HG02943 (cell line): ENCODE results near the gene ANKRD50.

Source experiments
- ATAC-seq: cut with Tn5 transposase; IDR thresholded peaks from one replicate; pipeline ENCODE4 v1.9.1; 2021; ENCODE audit warnings: mild to moderate bottlenecking, low read depth, moderate library complexity; ENCODE audit not compliant: unreplicated experiment

The ANKRD50 gene, protein sequence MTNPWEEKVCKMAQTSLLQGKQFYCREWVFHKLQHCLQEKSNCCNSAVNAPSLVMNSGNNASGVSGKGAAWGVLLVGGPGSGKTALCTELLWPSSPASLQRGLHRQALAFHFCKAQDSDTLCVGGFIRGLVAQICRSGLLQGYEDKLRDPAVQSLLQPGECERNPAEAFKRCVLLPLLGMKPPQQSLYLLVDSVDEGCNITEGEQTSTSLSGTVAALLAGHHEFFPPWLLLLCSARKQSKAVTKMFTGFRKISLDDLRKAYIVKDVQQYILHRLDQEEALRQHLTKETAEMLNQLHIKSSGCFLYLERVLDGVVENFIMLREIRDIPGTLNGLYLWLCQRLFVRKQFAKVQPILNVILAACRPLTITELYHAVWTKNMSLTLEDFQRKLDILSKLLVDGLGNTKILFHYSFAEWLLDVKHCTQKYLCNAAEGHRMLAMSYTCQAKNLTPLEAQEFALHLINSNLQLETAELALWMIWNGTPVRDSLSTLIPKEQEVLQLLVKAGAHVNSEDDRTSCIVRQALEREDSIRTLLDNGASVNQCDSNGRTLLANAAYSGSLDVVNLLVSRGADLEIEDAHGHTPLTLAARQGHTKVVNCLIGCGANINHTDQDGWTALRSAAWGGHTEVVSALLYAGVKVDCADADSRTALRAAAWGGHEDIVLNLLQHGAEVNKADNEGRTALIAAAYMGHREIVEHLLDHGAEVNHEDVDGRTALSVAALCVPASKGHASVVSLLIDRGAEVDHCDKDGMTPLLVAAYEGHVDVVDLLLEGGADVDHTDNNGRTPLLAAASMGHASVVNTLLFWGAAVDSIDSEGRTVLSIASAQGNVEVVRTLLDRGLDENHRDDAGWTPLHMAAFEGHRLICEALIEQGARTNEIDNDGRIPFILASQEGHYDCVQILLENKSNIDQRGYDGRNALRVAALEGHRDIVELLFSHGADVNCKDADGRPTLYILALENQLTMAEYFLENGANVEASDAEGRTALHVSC (N-terminal part only)

DNA sequence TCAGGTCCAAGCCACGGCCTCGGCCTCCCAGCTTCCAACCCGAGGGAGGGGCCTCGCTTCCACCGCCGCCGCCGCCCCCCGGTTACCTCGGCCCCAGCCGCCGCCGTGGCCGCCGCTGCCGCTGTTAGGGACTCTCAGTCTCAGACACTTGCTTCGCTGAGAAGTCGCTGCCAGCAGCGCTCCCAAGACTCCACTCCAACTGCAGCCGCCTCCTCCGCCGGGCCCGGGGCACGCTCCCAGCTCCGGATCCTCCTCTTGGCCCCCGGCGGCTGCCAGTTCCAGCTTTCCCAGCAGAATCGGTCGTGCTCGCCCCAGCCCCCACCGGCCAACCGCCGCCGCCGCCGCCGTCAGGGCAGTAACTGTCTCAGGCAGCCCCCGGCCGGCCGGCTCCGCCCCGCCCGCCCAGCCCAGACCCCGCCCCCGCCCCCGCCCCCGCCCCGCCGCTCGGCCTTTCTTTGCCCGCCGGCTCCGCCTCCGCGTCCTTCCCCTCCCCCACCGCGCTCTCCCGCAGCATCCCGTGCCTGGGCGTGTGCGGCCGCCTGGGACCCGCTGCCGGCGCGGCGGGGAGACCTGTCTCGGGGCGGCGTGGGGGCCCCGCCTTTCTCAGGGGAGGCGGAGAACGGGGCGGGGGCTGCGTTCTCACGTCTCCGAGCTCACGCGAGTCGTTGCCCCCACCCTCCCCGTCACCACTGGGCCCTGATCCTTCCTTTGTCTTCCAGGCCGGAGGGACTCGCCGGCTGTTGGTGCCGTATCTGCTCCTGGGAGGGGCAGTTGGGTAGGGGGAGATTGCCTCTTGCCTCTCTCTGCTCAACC is at the start of gene ANKRD50:
Gene ANKRD50, minus strand, starts transcription at position 361 of the 813 bp plus-strand sequence. CDS start 2,221 bp downstream, outside the sequence.
- peak; percentile 69 for ATAC-seq

DNA sequence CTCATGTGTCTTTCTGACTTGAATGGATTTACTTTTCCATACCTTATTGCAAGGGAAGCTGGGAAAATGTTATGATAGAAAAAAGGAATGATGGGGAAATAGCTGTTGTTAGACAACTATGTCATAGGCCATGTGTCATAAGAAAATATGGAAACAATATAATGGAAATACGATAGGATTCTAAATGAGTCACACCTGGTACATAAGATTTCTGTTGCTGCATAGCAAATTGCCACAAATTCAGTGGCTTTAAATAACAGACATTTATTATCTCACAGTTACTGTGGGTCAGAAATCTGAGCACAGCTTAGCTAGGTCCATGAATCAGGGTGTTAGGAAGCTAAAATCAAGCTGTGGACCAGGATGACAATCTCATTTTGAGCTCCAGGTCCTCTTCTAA is 44.6 kb upstream of the ANKRD50 start:
- ATAC-seq = no peak

DNA sequence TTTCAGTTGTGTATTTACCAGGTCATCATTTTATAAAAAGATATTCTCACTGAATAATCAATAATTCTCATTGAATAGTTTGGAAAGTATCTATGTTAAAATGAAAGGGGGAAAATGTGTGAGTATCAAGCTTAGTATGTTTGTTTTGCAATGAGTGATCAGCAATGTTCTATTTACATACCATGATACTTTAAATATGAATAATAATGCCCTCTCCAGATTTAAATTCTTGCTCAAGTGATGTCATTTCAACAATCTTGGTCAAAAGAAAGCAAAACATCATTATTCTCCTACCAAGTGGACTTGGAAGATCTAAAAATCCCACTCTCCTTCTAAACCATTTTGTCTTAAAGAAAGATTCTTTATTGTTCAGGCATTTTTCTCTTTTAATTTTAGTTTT is 42.1 kb upstream of the ANKRD50 start:
- ATAC-seq = no peak

- no peak for ATAC-seq
Observed at GRCh38 chr4:124753941-124754581, 41.5 kb upstream of the ANKRD50 start.

- no peak for ATAC-seq
Observed at GRCh38 chr4:124749421-124749820, 36.9 kb upstream of the ANKRD50 start.

DNA sequence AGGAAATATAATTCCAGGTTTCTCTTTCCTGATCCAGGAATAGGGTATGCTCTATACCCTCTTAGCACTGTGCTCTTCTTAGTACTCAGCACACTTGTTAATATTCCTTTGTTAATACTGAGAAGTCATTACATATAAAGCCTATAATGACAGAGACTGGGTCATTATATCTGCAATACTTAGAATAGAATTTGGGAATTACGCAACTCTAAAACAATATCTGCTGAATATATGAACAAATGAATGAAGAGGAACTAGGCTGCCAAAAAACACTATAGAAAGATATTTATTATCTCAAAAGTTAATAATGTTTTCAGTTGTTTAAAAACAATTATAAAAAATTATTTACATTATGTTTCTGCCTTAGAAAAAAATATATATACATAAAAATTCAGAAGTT is 36.4 kb upstream of the ANKRD50 start:
- no peak for ATAC-seq

DNA sequence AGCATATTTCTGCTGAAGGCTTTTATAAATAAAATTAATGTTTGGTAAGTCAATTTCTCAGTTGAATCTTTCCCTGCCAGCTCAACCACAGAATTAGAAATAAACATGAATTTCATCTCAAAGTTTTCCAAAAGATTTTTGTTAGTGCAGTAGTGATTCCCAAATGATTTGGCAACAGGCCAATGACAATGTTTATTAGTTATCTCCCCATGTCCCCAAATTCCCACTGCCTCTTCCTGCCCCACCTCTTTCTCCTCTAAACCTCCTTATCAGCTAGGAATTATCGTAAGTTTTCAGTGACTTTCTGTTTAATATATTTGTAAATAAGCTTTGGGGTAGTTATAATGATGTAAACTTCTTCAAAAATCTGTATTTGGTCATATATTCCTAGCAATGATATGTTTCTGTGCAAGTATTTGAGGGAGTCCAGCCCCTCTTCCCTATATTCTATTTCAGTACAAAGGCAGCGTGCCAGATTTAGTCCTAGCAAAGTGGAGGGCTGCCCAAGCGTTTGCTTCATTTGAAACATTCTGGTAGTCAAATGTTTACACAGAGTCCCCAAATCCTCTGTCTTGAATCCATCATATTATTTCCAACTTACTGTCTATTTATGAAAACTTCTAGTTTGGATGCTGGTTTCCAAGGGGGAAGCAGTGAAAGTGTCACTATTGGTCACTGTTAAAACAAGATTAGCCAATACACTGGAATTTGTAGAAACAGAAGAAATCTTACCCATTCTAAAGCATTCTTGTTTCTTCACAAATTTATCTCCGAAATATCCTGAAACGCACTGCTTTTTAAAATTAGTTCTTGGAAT is 33.7 kb upstream of the ANKRD50 start:
- ATAC-seq = no peak

- ATAC-seq = no peak
Observed at GRCh38 chr4:124743711-124744110, 31.2 kb upstream of the ANKRD50 start.

DNA sequence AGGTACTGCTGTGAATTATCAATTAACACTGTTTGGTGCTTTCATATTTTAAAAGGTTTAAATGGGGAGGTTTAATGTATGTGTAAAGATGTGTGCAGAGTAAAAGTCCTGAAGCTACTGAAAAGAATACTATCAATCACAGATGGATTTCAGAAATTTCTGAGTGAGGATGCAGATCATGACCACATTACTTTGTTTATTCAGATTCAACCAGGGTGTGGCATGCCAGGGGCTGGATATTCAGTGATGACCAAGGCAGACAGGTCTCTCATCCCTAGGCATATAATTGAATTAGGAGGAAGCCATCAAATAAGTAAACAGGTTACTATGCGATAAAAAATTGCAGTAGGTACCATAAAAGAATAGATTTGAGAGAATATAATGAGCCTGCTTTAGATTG is 28.0 kb upstream of the ANKRD50 start:
- no peak for ATAC-seq

DNA sequence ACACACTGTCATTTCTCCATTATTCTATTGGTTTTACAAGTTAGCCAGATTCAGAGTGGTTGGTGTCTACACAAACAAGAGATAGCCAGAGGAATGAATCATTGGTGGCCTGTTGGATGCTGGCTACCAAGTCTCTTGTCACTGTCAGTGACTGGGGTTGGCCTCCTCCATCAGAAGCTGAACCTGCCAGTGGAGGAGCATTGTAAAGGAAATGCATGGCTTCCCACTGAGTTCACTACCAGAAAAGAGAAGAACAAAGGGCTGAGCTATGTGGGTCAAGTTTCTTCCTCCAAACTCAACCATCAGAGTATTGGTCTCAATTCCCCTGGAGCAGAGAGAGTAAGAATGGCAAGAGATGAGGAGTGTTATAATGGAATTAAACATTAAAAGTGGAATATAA is 26.5 kb upstream of the ANKRD50 start:
- no peak for ATAC-seq

- no peak for ATAC-seq
Observed at GRCh38 chr4:124737619-124738018, 25.1 kb upstream of the ANKRD50 start.

- ATAC-seq = no peak
Observed at GRCh38 chr4:124736526-124736925, 24.0 kb upstream of the ANKRD50 start.

DNA sequence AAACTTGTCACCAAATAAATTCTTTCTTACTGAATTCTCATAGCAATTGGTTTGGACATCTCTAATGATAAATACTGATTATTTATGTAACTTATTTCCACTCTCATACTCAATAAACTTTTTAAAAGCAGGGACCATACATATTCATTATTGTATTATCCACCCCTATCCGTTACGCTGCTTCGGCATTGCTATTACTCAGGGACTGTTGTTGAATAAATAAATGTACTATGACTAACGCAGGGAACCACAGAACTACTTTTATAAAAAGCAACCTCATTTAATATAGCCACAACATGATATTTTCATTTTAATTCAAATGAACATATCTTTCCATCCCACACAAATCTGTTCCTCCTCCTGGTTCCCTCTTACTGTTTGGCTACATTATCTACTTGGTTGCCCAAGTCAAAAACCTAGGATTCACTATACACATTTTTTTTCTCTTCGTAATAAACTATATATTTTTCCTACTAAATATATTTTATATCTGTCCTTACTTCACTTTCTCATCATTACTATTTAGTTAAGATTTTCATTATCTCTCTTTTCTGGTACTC is 14.9 kb upstream of the ANKRD50 start:
- no peak for ATAC-seq

GRCh38 chr4:124726269-124726668 is 13.7 kb upstream of the ANKRD50 start:
- no peak for ATAC-seq

DNA sequence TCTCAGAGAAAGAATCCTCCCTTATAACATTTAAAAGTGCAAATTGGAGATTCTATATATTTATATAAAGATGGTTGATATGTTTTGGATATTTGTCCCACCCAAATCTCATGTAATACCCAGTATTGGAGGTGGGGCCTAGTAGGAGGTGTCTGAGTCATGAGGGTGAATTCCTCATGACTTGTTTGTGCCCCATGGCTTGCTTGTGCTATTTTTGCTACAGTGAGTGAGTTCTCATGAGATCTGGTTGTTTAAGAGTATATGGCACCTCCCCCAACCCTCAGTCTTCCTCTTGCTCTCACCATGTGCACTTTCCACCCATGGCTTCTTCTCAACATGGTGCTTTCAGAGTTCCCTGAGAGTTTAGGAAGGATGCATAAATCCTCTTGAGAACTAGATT is 9.5 kb upstream of the ANKRD50 start:
- ATAC-seq = no peak

GRCh38 chr4:124717101-124717500 is 4.6 kb upstream of the ANKRD50 start:
- no peak for ATAC-seq

- ATAC-seq = peak; percentile 43
Observed at GRCh38 chr4:124713185-124713592, 657 bp upstream of the ANKRD50 start.

DNA sequence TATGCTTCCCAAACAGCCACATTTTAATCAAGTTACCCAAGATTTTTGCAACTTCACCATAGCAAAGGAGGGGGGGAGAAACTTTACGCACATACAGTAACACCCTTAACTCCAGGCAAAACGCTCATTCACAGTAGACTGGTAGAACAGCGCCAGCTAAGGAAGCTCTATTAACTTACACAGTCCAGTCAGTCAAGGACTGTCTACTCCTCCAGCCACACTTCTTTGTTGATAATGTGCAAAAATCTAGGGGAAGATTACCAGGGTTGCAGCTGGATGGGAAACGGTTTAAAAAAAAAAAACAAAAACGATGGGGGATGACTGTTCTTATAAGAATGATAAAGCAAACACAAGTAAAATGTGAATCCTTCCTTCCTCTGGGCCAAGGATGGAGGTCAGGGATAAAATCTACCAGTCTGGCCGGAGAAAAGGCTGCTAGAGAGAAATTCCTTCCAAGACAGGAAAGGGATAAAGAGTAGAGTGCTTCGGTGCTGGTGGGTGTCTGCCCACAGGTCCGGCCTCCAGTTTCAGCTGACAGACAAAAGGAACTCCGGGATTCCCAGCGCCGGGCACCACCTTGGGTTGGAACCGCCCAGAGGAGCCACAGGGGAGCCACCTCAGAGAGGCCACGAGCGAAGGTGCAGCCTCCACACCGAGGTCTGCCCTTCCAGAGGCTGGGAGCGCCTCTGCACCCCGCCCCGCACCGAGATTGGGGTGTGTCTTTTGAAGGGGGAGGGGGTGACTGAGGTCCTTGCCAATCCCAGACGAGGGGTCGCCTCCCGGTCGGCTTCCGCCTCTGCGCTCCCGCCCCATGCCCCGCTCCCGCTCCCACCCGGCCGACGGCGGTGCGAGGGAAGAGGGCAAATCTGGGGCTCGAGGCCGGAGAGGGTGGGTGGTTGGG is 811 bp downstream of the ANKRD50 start:
- ATAC-seq = peak; percentile 14
